ENCODE results near the gene RNF25. TPM values are rescaled to one million over a fixed set of nuclear protein-coding genes. Genes with fewer than 3 reads are reported as not detected.
A peak's percentile ranks its signal among the peaks of the same experiment; 100 is the strongest.

Gene RNF25
- total RNA-seq, 1 donor from 2014 or later, result 35.7 TPM

- Mint-ChIP-seq H3K4me1 (ENCODE audit: unreplicated experiment) (peaks cover 24% of the 10 kb centered on the region), H3K9me3 (ENCODE audit: unreplicated experiment) (no peaks in the 10 kb centered on the region), H3K27ac (ENCODE audit: unreplicated experiment) (no peak overlapping the region), H3K36me3 (ENCODE audit: unreplicated experiment) (peaks cover 33% of the 10 kb centered on the region), H3K27me3 (ENCODE audit: unreplicated experiment) (no peaks in the 10 kb centered on the region), H3K4me3 (ENCODE audit: unreplicated experiment) (no peak overlapping the region)
- TF ChIP-seq CTCF (IDR thresholded peaks at IDR 0.05), result no peak
- DNase-seq (ENCODE audit: extremely low spot score, unreplicated experiment), result no peak
Observed at GRCh38 chr2:218662827-218663226, 9.0 kb downstream of the RNF25 start.

- H3K4me3 Mint-ChIP-seq (ENCODE audit: unreplicated experiment), result no peak overlapping the region
- peaks cover 33% of the 10 kb centered on the region for H3K36me3 Mint-ChIP-seq (ENCODE audit: unreplicated experiment)
- no peak for TF ChIP-seq CTCF (IDR thresholded peaks at IDR 0.05)
- no peaks in the 10 kb centered on the region for H3K27me3 Mint-ChIP-seq (ENCODE audit: unreplicated experiment)
- no peak overlapping the region for H3K27ac Mint-ChIP-seq (ENCODE audit: unreplicated experiment)
- H3K4me1 Mint-ChIP-seq (ENCODE audit: unreplicated experiment), result peaks cover 24% of the 10 kb centered on the region
- H3K9me3 Mint-ChIP-seq (ENCODE audit: unreplicated experiment), result no peaks in the 10 kb centered on the region
- DNase-seq (ENCODE audit: extremely low spot score, unreplicated experiment), result no peak
Observed at GRCh38 chr2:218662377-218662776, 9.4 kb downstream of the RNF25 start.

- Mint-ChIP-seq H3K36me3 (ENCODE audit: unreplicated experiment) (peaks cover 32% of the 10 kb centered on the region), H3K27me3 (ENCODE audit: unreplicated experiment) (no peaks in the 10 kb centered on the region), H3K4me3 (ENCODE audit: unreplicated experiment) (peak overlapping the region; percentile 98), H3K4me1 (ENCODE audit: unreplicated experiment) (peaks cover 24% of the 10 kb centered on the region), H3K9me3 (ENCODE audit: unreplicated experiment) (no peaks in the 10 kb centered on the region), H3K27ac (ENCODE audit: unreplicated experiment) (peak overlapping the region; percentile 83)
- no peak for DNase-seq (ENCODE audit: extremely low spot score, unreplicated experiment)
- no peak for TF ChIP-seq CTCF (IDR thresholded peaks at IDR 0.05)
Observed at GRCh38 chr2:218659988-218660358, 11.8 kb downstream of the RNF25 start.

- Mint-ChIP-seq H3K4me3 (ENCODE audit: unreplicated experiment) (peak within 1 kb of the TSS; percentile 98), H3K27me3 (ENCODE audit: unreplicated experiment) (no peaks in the 10 kb centered on the region), H3K27ac (ENCODE audit: unreplicated experiment) (peak within 1 kb of the TSS; percentile 83), H3K9me3 (ENCODE audit: unreplicated experiment) (no peaks in the 10 kb centered on the region), H3K36me3 (ENCODE audit: unreplicated experiment) (peaks cover 28% of the 10 kb centered on the region), H3K4me1 (ENCODE audit: unreplicated experiment) (peaks cover 24% of the 10 kb centered on the region)
- DNase-seq (ENCODE audit: extremely low spot score, unreplicated experiment), result peak; percentile 89
- no peak for TF ChIP-seq CTCF (IDR thresholded peaks at IDR 0.05)
Observed at GRCh38 chr2:218659258-218659987, 12.4 kb downstream of the RNF25 start, which contains the start of the genes BCS1L and ZNF142. Gene BCS1L (plus strand): TSS chr2:218659683. CDS start chr2:218660988, 1,305 bp downstream. Gene ZNF142 (minus strand): TSS chr2:218659623. CDS start chr2:218656429, 3,194 bp downstream.

GRCh38 chr2:218658671-218659257, 13.0 kb downstream of the RNF25 start:
- Mint-ChIP-seq H3K4me1 (ENCODE audit: unreplicated experiment) (peaks cover 24% of the 10 kb centered on the region), H3K27ac (ENCODE audit: unreplicated experiment) (peak overlapping the region; percentile 83), H3K27me3 (ENCODE audit: unreplicated experiment) (no peaks in the 10 kb centered on the region), H3K36me3 (ENCODE audit: unreplicated experiment) (peaks cover 24% of the 10 kb centered on the region), H3K9me3 (ENCODE audit: unreplicated experiment) (no peaks in the 10 kb centered on the region), H3K4me3 (ENCODE audit: unreplicated experiment) (peak overlapping the region; percentile 98)
- peak; percentile 53 for TF ChIP-seq CTCF (IDR thresholded peaks at IDR 0.05)
- DNase-seq (ENCODE audit: extremely low spot score, unreplicated experiment), result no peak

Measured in osteocyte (in vitro differentiated cells).